Erythroblast (primary cell): ENCODE data around the gene NPAS2.

ENCODE experiments used
- GATA1 ChIP-seq: IDR thresholded peaks from 2 replicates; pipeline ENCODE4 v1.6.1; 2011; ENCODE audit warnings: low read depth, mild to moderate bottlenecking, control low read depth, low read length, moderate library complexity
- POLR2A ChIP-seq: IDR thresholded peaks from 2 replicates; pipeline ENCODE4 v1.6.1; 2011; ENCODE audit warnings: mild to moderate bottlenecking, low read length

- TF ChIP-seq POLR2A: no peak
- TF ChIP-seq GATA1: no peak
Measured at GRCh38 chr2:101026253-101026701, 206.3 kb downstream of the NPAS2 start.
